ENCODE results near the gene GDF11. TPM values are rescaled to one million over a fixed set of nuclear protein-coding genes. Genes with fewer than 3 reads are reported as not detected.

The GDF11 gene
- total RNA-seq, 1 experiment from 2014 or later = 5.3 TPM

DNA sequence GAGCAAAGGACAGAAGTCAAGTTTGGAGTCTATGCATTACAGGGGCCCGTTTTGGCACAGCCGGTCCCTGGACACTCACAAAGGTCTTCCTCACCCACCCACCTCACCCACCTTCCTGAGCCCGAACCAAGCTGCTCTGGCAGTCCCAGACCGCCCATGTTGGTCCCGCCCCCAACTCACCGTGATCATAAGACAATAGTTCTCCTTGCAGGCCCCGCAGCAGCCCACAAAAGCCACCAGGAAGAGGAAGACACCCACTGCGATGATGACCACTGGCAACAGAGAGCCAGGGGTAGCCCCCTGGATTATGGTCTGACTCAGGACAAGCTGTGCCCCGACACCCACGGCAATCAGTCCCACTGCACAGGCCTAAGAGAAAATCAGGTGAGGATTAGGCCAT lies 16.0 kb upstream of the GDF11 start:
- BruUV-seq (replicated peaks) = no TSS peak
- Histone ChIP-seq H3K79me2 (ENCODE audit: insufficient read depth, low read length) (peaks cover 22% of the 10 kb centered on the region), H3K36me3 (ENCODE audit: control insufficient read depth in 1 of 2, insufficient read depth in 2 of 2, low read length in 2 of 2) (peaks cover 9 to 41% of the 10 kb centered on the region in 2 experiments; a peak in 3 of 4 replicates), H3K9me3 (ENCODE audit: control insufficient read depth in 1 of 2, insufficient read depth in 1 of 2, low read depth in 1 of 2, low read length in 2 of 2) (no peaks in the 10 kb centered on the region), H2AFZ (ENCODE audit: low read depth, low read length, poor library complexity, severe bottlenecking) (no peak overlapping the region), H3K4me1 (ENCODE audit: control insufficient read depth in 1 of 2, insufficient read depth in 2 of 2, low read length in 2 of 2) (peaks cover 17 to 45% of the 10 kb centered on the region in 2 experiments), H3K4me3 (replicated peaks in 1 of 2; ENCODE audit: low read depth in 1 of 2, low read length in 2 of 2) (peak overlapping the region; percentile 88 to 96), H3K4me2 (ENCODE audit: low read length) (peak overlapping the region; percentile 95), H3K9me2 (ENCODE audit: insufficient read depth) (no peaks in the 10 kb centered on the region), H3K9ac (ENCODE audit: low read length) (peak overlapping the region; percentile 93), H3K27me3 (ENCODE audit: insufficient read depth, low read length) (no peaks in the 10 kb centered on the region), H3K27ac (ENCODE audit: low read depth, low read length) (peak overlapping the region; percentile 94), H4K20me1 (ENCODE audit: insufficient read depth) (no peaks in the 10 kb centered on the region)
- DNase-seq (ENCODE audit: low read depth, low spot score) = no peak
- no peak for ATAC-seq
- intact Hi-C loops (cut with micrococcal nuclease) = no loop called here
- ChIA-PET CTCF (no interaction called here), RAD21 (ENCODE audit: low non-redundant PET in 1 of 2, low total read pairs in 2 of 2, uncharacterized antibody in 2 of 2, unreplicated experiment in 2 of 2) (no interaction called here), POLR2A (no interaction called here)
- no peak for TF ChIP-seq POLR2AphosphoS5 (IDR thresholded peaks at IDR 0.05; ENCODE audit: low read depth, low read length)
- TF ChIP-seq POLR2A (IDR thresholded peaks at IDR 0.05; ENCODE audit: borderline replicate concordance, extremely low read depth, insufficient read depth, insufficient read length) = no peak
- TF ChIP-seq RAD21 (IDR thresholded peaks at IDR 0.05; ENCODE audit: low read depth) = no peak
- TF ChIP-seq SIN3A (IDR thresholded peaks at IDR 0.05; ENCODE audit: low read depth) = no peak
- TF ChIP-seq ELF1 (IDR thresholded peaks at IDR 0.05; ENCODE audit: borderline replicate concordance, low read depth) = no peak
- TF ChIP-seq MAX (IDR thresholded peaks at IDR 0.05) = no peak
- no peak for TF ChIP-seq REST (IDR thresholded peaks at IDR 0.05; ENCODE audit: low read depth)
- no peak for TF ChIP-seq JUND (IDR thresholded peaks at IDR 0.05)
- TF ChIP-seq FOSL1 (IDR thresholded peaks at IDR 0.05; ENCODE audit: low read depth) = no peak
- TF ChIP-seq TCF7L2 (IDR thresholded peaks at IDR 0.05; ENCODE audit: borderline replicate concordance, extremely low read depth, insufficient read depth, insufficient read length) = no peak
- no peak for TF ChIP-seq SRF (IDR thresholded peaks at IDR 0.05; ENCODE audit: low read depth)
- no peak for TF ChIP-seq ZNF274 (IDR thresholded peaks at IDR 0.05; ENCODE audit: low read depth, low read length)
